ELR (cell line): ENCODE measurements around the gene PNPLA3.
A peak's percentile ranks its signal among the peaks of the same experiment; 100 is the strongest.

Experiments
- DNase-seq: peaks from one replicate; pipeline ENCODE4 v3.0.0-alpha.2; 2015; ENCODE audit warnings: low read depth

Gene PNPLA3

DNA sequence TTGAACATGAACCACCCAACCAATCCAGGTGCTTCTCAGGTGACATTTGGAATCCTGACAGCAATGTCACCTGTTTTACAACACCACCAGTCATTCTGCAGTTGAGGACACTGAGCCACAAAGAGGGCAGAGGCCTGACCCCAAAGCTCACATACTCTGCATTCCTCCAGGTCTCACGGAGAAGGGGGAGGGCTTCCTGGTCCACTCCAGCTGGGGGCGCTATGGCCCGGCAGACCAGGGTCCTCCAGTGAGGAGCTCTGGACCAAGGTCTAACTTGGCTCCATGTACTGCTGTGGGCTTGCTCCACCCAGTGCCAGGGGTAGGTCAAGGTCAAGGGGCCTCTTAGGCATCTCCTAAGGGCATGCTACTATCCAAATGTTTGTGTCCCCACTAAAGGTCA, 1.5 kb upstream of the PNPLA3 start:
- no peak for DNase-seq

DNA sequence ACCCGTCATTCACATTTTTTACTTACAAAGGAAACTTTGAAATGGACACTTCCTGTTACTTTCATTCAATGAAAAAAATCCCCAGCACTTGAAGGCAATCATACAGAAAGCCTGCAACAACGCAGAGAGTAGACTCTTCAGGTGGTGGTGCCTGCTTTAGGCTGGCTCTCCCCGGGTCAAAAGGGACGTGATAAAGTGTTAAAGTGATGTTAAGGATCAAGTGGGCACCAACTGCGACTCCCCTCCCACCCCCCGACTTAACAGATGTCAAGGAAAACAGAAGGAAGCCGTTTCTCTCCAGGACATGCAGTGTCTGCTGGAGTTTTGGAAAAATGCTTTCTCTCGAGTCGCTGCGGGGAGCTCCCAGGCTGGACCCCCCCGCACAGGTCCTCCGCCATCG, 414 bp upstream of the PNPLA3 start:
- peak; percentile 53 for DNase-seq

DNA sequence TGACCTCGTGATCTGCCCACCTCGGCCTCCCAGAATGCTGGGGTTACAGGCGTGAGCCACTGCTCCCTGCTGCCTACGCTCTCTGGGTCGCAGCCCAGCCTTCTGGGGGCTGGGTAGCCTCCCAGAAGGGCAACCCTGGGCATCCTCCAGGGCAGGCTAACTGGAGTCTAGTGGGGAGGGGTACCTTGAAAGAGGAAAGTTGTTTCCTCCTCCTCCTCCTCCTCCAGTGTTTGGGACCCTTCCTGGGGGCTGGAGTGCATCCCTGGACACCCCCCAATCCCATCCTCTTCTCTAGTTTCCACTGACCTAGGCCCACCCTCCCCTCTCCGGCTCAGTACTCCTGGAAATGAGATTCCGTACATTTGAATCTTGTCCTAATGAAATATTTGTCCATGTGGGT, 1.3 kb downstream of the PNPLA3 start:
- no peak for DNase-seq

DNA sequence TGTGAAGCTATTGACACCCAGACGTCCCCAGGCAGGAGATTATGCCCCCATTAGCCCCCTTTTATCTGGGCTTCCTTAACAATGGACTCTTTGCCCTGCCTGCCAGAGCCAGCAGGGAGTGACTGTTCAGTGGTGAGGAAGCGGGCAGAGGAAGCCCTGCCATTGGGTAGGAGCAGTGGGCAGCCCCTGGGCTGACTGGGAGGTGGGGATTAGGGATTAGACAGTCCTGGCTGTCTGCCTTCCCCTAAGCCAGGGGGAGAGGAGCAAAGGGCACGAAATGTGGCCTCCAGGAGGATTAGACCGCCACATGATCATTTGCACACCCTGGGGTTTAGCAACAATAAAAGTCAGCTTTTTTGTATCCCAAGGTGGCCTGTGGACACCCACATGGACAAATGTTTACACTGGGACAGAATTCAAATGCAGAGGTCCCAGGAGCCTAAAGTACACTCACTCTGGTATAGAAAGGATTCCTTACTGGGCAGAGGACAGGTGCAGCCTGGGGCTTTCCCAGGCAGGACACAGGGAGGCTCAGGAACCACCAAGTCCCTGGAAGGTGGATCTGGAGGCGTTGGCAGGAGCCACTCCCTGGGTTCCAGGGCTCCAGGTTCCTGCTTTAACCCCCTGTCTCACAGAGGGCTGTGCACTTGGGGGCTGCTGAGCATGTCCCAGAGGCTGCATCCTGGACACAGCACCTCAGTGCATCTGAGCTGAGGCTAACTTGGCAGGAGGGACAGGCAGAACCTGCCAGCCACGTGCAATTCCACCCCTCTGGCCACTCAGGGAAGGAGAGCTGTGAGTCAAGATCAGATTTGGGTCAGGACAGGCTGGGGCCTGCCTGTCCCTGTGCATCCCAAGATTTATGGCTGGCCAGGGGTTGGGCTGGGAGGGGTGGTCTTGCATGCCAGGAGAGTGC, 2.1 kb downstream of the PNPLA3 start:
- peak; percentile 12 for DNase-seq

DNA sequence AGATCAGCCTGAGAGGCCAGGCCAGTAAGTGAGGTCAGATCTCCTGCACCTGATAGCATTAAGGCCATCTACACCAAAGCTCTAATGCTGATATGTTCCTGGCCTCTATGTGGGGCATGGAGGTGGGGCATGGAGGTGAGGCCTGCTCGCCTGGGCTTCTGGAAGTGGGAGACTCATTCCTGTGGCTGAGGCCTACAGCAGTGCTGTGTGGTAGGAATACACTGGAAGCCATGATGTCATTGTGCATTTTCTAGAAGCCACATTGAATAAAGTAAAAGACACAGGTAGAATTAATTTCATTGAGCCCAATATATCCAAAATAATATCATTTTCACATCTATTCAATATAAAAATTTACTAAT, 2.7 kb downstream of the PNPLA3 start:
- no peak for DNase-seq

DNA sequence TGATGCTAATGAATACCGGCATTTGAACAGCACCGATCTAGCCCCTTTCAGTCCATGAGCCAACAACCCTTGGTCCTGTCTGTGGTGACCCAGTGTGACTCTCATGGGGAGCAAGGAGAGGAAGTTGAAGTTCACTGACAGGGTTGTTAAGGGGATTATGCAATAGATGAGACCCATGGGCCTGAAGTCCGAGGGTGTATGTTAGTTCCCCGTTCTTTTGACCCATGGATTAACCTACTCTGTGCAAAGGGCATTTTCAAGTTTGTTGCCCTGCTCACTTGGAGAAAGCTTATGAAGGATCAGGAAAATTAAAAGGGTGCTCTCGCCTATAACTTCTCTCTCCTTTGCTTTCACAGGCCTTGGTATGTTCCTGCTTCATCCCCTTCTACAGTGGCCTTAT, 4.9 kb downstream of the PNPLA3 start:
- DNase-seq: no peak

DNA sequence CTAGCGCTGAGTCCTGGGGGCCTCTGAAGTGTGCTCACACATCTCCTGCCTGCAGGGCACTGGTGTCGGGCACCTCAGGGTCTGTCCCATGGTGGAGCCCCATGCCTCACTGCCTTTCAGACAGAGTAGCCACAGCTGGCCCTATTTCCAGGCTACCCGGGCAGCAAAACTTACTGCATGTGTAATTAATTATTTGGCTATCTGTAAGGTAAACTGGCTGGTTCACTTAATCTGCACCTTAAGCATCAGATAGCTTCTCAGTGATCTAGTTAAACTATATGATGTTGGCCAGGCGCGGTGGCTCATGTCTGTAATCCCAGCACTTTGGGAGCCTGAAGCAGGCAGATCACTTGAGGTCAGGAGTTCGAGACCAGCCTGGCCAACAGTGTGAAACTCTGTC, 5.3 kb downstream of the PNPLA3 start:
- no peak for DNase-seq

DNA sequence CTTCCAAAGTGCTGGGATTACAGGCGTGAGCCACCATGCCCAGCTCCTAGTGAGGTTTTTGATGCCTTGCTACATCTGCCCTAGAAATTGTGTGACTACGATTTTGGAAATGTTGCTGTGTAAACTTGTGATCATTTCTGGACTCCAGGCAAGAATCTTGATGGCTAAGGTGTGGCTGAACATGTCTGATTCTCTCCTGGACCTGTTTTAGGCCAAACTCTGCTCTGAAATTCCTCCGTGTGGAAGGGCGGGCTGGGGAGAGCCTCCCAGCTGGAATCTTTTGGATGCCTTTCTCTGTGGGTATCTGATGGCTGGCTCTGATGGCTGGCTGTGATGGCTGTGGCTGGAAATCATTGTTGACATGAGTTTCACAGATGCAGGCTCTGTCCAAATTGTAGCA, 8.2 kb downstream of the PNPLA3 start:
- no peak for DNase-seq

DNA sequence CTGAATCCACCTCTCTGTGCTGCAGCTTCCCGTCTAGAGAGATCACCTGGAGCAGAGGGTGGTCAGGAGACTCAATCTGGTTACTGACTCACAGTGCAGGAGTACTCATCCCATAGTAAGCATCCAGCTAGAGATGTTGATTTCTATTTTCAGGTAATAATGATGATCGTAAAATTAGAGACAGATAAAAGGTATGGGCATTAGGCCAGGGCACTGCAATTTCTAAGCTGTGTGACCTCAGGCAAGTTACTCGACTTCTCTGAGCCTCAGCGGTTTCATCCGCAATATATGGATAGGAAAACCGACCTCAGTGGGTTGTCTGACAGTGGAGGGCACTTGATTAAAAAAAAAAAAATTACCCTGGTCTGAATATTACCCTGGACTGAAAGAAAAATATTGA, 17.8 kb downstream of the PNPLA3 start:
- no peak for DNase-seq

DNA sequence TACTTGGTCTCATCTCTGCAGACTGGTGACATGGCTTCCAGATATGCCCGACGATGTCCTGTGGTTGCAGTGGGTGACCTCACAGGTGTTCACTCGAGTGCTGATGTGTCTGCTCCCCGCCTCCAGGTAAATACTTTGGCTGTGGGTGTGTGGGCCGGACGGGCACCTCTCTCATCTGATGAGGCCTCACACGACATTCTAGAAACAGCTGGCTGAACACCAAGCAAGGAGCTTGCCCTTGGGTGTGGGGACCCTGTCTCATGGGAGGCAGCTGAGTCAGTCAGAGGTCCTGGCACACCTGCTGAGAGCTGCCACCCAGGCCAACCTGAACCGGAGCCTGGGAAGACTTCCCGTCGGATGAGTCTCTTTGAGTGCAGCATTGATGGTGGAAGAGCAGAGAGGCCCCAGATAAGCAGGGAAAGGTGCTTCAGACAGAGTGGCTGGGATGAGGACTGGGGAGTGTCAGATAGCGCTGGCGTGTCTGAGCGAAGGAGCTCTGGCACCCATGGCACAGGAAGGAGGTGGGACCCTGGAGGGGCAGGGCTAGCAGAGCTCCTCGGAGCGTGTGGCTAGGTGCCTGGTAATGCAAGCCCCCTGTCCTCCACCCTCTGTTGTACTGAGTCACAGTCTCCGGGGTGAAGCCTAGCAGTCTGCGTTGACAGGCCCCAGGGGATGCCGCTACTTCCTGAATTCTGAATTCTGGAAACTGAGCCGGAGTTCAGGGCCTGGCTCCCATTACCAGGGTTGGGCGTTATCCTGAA, 21.2 kb downstream of the PNPLA3 start:
- no peak for DNase-seq

DNA sequence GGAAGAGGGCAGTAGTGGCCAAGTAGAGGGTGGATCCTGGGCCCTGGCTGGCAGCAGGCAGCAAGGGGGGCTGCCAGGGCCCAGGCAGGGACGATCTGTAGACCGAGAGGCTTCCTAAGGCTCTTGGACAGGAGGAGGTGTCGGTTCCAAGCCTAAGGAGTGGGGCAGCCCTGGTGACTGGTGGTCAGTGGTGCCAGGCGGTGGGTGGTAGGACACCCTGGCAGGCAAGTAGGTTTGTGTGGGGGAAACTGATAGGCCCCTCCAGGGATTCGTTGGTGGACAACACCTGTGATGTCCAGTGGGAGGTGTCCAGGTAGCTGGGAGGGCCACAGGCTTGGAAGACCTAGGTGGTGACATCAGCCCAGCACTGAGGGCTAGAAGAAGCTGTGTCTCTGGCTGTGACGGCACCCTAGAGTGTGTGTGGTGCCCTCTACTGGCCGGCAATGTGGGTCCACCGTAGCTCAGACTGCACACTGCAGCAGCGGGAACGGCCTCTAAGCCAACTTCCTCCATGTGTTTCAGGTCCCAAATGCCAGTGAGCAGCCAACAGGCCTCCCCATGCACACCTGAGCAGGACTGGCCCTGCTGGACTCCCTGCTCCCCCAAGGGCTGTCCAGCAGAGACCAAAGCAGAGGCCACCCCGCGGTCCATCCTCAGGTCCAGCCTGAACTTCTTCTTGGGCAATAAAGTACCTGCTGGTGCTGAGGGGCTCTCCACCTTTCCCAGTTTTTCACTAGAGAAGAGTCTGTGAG, 22.2 kb downstream of the PNPLA3 start:
- DNase-seq: peak; percentile 73

DNA sequence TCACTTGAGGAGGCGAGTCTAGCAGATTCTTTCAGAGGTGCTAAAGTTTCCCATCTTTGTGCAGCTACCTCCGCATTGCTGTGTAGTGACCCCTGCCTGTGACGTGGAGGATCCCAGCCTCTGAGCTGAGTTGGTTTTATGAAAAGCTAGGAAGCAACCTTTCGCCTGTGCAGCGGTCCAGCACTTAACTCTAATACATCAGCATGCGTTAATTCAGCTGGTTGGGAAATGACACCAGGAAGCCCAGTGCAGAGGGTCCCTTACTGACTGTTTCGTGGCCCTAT, 22.7 kb downstream of the PNPLA3 start:
- DNase-seq: peak; percentile 47

DNA sequence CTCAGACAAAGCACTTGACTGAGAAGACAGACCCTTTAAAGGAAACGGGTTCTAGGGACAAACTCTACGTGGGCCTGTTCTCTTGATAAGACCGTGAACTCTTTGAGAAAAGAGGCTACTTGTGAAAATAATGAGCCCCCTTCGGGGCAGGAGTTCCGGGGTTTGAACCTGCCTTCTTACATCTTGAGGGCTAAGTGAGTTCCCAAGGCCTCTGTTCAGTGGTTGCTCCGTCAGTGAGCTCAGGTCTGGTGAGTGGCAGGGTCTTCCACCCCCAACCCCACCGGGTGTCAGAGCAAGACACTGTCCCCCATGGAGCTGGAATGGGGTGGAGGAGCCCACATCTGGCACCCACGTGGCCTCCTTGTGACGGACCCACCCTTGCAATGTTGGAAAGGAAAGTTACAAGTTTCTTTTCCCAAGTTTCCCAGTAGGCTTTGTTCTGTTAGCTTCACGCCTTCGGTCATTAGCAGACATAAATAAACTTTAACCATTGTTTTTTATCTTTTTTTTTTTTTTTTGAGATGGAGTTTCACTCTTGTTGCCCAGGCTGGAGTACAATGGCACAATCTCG, 25.3 kb downstream of the PNPLA3 start:
- DNase-seq: no peak

DNA sequence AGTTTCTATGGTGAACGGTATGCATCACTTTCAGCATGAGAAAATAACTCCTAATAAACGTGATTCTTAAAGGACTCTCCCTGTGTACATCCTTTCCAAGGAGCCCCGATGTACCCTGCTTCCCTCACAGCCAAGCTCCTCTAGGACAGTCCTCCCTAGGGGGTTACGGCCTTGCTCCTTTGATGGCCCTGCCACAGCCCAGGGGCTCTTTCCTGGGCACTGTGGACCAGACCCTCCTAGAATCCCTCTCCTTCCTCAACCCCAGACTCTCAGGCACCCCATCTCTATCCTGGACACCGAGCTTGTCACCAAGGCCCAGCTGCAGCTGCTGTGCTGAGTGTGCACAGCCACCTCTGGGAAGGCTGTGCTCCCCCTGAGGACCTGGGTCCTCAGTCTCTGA, 27.8 kb downstream of the PNPLA3 start:
- DNase-seq: no peak

DNA sequence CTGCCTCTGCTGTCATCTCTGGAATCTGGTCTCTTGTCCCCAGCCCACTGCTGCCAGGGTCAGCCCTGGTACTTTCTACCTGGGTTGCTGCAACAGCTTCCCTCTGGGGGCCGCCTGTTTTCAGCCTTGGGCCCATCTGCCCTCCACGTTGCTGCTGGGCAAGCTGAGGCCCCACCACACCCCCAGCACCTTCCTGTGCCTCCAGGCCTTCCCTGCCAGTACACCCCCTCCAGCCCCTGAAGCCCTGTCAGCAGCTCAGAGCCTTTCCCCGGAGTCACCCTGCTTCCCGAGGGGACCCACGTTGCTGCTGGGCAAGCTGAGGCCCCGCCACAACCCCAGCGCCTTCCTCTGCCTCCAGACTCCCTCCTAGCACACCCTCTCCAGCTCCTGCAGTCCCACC, 28.4 kb downstream of the PNPLA3 start:
- no peak for DNase-seq

DNA sequence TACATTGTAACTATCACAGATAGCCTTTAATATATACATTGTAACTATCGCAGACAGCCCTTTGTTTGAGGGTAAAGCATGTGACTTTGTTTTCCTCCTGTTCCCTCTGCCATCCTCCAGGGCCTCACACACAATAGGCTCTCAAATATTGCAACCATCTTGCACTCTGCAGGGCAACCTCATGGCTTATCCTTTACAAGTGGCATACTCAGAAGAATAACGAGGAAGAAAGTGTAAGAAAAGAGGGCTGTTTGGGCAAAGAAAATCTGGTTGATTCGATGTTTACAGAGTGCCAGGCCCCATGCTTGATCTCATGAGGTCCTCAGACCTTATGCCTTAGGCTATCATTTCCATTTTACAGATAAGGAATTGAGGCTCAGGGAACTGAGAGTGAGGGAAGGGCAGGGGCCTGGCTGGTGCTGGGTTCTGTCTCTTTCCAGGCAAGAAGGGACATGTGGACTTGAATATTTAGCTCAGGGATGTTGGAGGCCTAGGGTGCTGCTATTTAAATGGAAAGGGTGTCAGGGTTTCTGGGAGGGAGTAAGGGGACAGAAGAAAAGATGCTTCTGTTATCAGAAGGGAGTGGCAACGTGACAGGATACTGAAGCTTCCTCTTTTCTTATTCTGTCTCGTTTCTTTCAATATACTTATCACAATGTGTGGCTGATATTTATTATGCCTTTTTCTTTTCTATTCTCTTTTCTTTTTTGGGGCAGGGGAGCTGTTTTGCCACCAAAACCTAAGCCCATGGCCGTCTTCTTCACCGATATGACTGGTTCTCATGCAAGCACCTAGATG, 30.6 kb downstream of the PNPLA3 start:
- peak; percentile 6 for DNase-seq

DNA sequence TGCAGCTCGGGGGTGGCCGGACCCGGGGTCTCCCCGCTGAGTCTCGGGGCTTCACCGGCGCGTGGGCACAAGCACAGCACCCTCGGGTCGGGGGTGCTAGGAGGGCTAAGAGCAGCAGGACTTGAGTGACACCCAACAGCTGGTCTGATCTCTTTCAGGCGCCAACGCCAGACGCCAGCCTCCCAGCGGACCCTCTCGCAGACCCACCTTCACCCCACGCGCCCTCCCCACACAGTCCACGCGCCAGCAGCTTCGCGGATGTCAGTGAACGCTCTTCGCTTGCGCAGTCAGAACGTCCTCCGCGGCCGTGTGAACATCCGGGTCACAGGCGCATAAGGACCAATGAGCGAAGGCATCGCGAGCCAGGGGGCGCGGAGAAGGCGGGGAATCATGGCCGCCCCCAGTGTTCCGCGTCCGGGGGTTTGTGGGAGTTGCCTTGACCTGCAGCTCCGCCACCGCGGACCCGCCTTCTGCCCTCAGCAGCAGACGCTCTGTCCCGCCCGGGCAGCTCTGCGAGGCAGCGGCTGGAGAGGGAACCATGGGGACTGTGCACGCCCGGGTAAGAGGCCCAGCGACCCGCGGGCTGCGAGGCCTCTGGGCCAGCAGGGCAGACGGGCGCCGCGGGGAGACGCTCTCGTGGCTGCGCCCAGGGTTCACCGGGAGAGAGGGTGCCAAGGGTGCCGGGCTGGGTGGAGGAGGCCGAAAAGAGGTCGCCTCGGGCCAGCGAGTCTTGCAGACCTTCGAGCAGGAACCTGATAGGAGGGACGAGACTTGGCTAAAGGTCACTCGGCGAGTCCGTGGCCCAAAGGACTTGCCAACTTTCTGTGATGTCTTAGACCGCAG, 31.7 kb downstream of the PNPLA3 start, which contains the start of gene SAMM50:
TSS of gene SAMM50 (plus strand) at position 403 of the 843 bp plus-strand sequence. CDS start at position 539, 136 bp downstream.
- DNase-seq: peak; percentile 94

DNA sequence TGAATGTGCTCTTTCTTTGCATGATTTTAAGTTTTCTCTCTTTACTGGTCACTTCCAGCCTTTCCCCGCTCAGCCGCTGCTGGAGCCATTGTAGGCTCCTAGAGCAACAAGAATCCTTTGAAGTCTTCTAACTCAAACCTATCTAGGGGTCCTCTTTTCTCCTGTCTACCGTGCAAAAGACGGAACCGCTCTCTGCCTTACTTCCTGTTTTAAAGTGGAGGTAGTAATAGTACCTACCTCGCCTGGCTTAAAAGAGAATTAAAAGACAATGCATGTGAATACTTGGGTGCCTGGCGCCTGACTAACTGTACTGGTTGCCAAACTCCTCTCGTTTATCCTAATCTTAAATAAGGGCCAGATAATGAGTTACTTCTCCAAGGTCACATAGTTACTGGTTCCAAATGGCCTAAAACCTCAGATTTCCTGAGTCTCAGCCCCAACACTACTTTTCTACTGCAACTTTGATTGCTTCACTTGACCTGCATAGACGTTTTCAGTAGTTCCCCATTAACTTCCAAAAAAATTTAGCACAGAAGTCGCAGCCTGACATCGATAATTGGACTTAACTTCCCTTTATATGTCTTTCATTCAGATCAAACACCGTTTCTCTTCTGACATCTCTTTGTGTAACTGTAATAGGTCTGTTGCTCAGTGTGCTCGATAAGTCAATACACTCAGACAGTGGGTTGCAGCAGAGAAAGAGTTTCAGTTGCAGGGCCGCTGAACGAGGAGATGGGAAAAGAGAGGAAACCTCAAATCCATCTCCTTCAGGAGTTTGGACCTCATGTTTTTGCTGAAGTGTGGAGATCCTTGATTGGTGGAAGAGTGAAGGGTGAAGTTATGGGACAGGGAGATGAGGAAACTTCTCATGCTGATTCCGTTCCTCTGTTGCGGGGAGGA, 32.5 kb downstream of the PNPLA3 start:
- peak; percentile 31 for DNase-seq

DNA sequence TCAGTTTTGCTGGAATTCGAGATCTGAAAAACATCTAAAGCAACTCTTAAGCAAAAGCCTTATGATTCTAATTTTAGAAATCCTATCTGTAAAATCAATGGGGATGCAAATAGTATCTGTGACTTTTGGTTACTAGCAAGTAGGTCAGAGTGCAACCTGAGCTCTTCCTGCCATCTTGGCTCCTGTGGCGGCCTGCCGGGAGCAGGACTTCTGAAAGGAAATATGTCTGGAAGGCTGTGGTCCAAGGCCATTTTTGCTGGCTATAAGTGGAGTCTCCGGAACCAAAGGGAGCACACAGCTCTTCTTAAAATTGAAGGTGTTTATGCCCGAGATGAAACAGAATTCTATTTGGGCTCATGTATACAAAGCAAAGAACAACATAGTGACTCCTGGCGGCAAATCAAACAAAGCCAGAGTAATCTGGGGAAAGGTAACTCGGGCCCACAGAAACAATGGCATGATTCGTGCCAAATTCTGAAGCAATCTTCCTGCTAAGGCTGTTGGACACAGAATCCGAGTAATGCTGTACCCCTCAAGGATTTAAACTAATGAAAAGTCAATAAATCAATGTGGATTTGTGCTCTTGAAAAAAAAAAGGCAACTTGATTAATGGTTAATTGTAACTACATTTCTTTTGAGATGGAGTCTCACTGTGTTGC, 33.3 kb downstream of the PNPLA3 start:
- no peak for DNase-seq
